GM19035 (cell line): ENCODE measurements around the gene HLA-DOA.

Experiments used
- ATAC-seq: cut with Tn5 transposase; IDR thresholded peaks from one replicate; pipeline ENCODE4 v1.9.1; 2021; ENCODE audit not compliant: unreplicated experiment

The HLA-DOA gene

DNA sequence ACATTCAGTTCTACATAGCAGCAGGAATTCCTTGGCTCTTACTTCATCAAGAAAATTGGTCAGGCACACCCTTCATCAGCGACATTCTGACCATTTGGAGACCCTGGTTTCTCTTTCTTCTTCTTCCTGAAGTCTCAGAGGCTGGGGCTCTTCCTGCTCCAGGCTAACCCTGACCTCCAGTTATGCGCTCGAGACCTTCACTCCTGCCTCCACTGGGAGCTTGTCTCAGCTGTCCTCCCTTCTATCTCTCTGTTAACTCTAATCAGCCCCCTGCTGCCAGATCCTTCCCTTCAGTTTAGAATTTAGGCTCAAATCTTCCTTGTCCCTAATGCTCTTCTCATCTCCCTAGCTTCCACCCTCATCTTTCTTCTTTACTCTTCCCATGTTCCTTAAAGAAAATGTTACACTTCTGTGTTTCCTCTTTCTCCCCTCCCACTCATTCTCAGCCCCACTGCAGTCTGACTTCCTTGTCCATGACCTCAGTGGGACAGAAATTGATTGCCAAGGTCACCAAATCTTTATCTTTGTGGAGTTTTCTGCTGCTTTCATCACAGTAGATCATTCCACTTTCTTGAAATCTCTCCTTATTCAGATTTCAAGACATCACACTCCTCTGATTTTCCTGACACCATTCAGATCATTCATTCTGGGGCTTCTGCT lies 8.4 kb upstream of the HLA-DOA start:
- ATAC-seq, result no peak

DNA sequence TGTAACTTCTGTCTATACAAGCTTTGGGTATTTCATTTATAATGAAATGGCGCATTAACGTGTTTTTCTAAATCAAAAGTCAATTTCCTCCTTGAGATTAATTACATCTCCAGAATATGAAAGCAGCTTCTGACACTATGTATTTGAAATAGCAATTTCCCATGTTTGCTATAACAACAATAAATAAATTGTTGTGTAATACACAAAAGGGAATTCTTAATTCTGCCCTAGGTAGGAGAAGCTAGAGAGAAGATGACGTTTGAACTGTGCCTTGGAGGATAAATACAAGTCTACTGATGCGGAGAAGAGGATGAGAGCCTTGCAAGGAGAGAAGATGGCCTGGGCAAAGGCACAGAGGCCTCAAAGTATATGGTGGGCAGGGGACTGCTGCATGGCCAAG lies 7.6 kb upstream of the HLA-DOA start:
- no peak for ATAC-seq

DNA sequence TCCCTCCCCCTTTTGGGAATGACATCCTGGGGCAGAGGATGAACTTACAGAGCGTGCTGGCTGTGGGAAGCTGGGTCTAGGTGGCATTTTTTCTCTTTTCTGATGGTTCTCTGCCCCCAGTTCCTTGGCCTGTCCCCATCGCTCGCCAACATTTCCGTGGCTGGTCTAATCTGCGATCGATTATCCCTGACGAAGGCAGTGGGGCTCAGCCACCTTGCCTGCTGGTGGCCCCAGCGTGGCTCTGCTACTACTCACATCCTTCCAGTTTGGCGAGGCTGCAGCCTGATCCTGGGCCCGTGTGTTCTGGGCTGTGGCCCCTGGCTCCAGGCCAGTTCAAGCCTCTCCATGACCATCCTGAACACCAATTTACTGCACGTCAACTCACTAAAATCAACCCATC lies 6.4 kb upstream of the HLA-DOA start:
- no peak for ATAC-seq

DNA sequence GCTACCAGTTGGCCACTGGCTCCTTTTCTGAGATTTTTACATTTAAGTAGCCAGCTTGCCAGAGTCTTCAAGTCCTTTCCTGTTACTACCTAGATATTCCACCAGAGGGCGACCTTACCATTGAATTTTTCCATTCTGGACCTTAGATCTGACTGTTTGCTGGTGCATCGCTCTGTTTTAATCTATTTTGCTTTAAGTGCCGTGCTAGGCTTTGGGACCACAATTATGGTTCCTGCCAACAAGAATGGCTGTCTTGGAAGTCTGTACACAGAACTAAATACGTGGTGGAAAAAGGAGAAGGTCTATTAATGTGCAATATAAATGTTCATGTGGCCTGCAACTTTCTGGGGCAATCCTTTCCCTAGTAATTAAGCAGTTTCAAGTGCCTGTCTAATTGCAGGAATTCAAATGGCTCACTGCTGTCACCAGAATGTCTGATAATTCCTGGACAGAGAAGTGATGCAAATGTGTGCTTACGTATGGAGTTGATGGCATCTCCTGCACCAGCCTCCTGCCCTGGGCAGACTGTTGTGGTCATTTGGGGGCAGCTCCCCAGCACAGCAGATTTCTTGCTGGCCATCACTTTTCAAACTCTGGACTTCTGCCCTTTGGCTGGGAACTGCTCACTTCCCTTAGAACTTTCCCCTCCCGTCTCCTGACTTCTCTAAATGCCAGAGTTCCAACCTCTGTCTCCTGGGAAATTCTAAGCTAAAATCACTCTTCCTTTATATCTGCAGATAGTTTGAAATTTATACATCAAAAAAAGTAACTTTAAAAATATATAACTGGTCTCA lies 5.6 kb upstream of the HLA-DOA start:
- ATAC-seq, result no peak

DNA sequence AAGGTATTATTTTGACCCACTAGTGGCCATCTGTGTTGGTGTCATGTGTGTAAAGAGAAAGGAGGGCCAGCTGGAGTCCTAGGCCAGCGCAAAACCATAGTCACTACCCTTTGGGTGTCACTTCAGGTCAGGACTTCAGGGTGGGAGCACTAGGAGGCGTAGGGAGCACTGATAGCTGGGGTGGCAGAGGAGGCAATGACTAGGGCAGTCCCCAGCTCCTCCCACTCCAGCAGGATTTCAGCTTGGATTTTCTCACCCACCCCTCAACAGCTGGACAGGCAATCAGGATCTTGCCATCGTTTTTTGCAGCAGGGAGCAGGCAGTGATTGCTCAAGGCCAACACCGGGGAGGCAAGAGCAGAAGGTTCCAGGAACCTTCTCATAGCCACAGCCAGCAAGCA lies 4.2 kb upstream of the HLA-DOA start:
- ATAC-seq, result no peak

DNA sequence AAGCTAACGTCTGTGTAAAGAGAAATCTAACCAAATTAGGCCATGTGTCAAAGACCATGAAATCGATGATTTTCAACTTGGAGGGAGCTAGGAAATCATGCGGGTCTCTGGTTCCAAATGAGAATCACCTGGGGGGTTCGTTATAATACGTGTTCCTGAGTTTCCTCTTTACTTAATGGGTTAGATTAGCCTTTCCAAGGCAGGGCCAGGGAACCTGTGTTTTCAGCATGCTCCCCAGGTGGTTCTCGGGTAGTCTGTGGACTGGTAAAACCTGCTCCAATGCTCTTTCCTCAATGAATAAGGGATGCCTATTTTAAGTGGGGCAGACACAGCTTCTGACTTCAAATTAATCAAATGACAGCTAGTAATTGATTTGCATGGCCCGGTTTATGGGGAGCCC lies 965 bp upstream of the HLA-DOA start:
- no peak for ATAC-seq

DNA sequence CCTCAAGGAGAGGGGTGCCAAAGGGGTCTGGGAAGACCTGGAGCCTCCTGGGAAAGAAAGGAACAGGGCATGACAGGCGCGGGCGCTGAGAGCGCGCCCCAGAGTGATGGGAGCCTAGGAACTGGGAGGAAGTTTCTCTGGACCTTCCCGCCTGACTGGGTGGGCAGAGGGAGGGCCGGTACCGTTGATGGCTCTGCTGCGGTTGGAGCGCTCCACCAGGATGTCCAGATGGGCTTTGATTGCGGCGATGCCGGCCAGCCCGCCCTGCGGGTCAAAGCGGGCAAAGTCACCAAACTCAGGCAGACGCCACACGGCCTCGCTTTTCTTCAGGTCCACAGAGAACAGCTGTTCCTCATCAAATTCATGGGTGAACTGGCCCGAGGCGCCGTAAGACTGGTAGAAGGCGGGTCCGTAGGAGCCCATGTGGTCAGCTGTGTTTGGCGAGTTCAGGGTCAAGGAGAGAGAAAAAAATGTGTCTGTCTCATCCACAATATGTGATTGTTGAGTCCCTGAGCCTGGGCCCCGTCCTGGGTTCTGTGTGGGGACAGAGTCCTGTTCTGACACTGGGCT lies 1.5 kb downstream of the HLA-DOA start:
- ATAC-seq, result no peak

DNA sequence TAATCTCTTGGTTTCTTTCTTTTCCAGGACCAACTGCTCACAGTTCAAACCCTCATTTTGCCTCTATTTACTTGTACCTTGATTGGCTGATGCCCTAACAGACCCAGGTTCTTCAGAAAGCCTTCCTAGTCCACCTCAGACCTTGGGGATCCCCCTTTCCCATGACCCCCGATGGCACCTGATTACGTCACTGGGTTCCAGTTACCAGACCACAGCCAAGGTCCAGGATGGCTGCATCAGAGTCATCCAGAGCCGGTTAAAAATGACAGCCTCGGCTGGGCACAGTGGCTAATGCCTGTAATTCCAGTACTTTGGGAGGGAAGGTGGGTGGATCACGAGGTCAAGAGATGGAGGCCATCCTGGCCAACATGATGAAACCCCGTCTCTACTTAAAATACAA lies 4.5 kb downstream of the HLA-DOA start:
- no peak for ATAC-seq

DNA sequence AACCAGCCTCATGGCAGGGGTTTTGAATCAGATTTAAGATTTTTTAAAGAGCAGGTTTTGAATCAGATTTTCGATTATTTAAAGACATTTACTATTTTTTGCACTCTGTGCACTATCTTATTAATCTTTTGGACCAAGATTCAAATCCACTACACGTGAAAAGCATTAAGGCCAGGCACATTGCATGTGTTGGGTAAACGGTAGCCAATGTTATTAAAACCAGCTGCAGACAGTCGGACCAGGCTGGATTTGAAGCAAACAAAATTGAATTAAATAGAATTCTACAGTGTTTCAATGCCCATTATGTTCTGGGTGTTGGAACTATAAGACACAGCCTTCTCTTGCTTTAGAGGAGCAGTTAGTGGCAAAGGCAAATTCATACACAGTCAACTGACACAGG lies 7.7 kb downstream of the HLA-DOA start:
- no peak for ATAC-seq

DNA sequence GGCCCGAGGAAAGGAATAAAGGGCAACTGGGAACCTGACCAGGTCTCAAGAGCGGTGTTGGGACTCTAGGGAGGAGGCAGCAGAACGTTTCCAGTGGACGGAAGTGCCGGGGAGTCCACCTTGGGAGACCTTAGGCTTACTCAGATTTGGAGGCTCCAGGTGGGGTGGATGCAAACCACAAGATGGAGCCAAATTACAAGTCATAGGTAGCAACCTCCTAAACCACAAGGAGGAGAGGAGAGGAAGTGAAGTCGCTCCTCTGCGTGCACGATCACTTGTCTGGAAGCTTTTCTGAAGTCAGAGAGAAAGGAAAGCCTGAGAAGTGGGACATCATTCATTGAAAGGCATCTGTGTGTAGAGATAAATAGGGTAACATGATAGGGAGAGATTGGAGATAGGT lies 9.3 kb downstream of the HLA-DOA start:
- ATAC-seq, result no peak

DNA sequence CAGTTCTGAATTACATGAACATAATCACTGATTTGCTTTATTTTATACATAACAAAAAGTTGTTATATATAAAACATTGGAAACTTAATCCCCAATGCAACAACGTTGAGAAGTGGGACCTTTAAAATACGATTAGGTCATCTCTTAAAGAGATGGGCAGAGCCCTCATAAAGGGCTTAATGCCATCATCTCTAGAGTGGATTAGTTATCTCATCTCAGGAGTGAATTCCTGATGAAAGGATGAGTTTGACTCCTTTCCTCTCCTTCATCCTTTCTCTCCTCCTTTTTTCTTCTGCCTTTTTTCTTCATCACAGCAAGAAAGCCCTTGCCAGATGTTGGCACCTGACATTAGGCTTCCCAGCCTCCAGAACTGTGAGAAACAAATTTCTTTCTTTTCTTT lies 13.9 kb downstream of the HLA-DOA start:
- ATAC-seq, result no peak

DNA sequence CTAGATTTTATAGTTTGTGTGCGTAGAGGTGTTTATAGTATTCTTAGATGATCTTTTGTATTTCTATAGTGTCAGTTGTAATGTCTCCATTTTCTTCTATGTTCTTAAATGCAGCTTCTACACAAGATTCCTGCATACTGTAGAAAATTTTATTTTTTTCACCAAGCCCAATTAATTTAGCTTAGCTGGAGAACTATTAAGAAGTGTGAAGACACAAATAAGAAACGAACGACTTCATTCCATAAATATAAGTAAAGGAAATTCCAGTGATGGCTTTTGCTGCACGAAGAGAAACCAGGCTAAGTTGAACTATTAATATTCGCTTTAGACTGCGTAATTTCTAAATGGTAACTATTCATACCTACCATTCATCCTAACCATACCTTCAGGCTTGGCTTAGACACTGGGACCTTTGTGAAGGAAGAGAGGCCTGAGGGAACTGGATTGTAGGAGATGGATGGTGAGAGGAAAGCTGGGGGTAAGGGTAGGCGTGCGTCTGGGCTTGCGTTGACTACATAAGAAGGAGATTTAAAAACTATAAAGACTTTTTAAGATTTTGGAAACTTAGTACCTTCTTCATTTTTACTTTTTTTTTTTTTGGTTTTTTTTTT lies 15.9 kb downstream of the HLA-DOA start:
- no peak for ATAC-seq

DNA sequence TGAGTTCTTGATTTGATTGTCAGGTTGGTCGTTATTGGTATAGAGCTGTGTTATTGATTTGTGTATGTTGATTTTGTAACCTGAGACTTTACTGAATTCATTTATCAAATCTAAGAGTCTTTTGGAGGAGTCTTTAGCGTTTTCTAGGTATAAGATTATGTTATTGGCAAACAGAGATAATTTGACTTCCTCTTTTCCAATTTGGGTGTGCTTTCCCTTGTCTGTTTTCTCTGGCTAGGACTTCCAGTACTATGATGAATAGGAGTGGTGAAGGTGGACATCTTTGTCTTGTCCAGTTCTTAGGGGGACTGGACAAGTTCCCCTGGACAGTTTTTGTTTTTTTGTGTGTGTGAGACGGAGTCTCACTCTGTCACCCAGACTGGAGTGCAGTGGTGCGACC lies 17.4 kb downstream of the HLA-DOA start:
- no peak for ATAC-seq

DNA sequence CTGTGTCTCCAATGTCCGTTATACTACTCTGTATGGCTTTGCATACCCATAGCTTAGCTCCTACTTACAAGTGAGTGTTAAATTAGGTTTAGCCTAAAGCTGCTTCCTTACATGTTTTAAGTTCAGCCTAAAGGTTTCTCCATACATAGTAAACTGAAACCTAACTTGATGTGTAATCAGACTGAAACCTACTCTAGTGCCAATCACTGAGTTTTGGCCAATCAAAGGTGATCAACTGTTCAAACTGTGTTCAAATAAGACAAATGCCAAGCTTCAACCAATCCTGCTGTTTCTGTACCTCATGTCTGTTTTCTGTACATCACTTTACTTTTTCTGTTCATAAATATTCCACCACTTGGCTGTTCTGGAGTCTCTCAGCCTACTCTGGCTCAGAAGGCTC lies 20.0 kb downstream of the HLA-DOA start:
- no peak for ATAC-seq

DNA sequence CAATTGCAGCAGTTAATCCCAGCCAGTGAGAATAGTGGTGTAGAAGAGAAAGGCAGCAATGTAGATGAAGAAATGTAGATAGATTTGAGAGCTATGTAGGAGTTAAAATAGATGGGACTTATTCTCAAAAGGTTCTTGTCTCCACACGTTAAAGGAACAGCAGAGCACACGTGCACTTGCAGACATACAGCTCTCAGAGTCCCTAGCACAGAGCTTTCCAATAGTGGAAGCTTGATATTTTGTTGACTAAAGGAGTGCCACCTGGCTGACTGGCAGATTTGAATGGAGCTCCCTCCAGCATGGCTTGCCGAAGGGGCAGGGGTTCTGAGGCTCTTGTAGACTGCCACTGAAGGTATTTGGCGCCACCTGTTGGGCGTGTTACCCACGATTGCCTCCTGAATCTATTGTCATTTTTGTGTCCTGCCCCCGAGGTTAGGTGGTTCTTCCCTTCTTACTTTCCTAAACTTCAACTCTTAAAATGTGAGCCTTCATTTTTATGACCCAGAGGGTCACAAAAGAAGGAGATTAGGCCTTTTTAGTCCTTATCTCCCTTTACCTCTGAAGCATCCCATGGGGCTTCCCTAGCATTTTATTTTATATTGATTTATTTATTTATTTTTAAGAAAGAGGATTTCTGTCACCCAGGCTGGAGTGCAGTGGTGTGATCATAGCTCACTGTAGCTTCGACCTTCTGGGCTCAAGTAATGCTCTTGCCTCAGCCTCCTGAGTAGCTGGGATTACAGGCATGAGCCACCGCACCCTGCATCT lies 24.6 kb downstream of the HLA-DOA start:
- peak; percentile 63 for ATAC-seq

DNA sequence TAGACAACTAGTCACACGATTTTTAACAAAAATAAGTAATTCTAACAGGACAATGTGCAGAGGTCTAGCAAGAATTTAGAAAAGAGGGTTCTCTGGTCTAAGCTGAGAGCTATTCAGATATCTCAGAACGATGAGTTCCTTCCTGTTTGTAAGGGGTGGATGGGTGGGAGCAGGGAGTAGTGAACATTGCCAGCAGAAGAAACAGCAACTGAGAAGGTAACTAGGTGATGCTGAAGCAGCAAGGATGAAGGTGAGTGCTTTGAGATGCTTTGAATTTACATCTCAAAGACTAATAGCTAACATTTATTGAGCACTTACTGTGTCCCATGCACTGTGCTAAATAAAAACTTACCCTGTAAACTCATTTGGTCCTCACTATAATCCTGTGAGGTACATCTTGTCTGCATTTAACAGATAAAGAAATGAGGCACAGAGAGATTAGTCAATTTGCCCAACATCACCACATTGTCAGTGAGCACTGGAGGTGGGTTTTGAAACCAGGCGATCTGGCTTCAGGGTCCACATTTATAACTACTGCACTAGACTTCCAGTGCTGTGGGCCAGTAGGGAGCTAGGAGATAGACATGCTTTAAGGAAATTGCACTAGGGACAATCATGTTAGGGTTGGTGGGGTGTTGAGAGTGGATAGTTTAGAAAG lies 25.3 kb downstream of the HLA-DOA start:
- no peak for ATAC-seq

DNA sequence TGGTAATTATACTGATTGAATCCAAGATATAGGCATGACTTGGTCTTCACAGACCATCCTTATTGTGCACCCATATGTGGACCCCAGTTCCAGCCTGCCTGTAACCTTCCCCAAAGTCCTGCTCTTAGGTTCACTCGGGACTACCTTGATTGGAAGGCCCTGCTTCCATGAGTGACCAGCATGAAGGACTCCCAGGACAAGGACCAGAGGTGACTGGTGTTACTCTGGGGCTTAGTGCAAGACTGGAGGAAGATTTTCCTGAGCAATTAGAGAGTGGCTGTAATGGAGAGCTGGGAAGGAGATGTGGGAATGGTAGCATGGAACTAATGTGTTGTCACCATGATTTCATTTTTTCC lies 25.9 kb downstream of the HLA-DOA start:
- ATAC-seq, result no peak

DNA sequence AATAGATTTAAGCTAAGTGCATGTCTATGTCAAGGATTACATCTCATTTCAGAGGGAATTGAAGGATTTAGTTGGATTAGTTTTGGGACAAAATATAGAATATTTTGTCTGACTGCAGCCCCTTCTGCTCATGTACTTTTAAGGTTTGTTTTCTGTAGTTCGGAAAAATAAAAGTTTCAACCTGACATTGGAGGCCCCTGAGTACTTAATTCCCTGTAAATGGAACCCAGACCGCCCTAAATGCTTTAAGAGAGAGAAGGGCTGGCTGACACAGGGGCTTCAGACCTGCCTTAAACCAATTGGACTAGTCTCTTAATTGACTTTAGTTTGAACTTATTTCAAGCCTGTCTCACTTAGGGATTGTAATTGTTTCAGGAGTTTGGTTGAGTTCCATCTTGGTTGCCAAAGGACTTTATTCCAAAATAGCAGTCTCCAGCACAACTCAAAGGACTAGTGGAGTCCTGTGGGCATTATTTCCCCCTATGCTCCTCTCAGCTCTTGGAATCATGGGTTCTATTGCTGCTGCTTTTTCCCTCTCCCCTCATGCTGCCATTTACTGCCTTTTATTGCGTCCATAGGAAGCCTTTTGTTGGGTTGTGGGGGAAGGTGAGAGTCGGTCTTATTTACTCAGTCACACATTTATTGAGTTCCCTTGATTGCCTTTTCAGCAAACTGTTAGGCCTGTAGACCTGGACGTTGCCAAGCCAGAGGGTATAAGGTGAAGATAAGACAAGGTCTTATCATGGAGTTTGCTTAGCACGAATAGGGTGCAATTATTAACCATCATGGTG lies 26.5 kb downstream of the HLA-DOA start:
- ATAC-seq, result no peak

DNA sequence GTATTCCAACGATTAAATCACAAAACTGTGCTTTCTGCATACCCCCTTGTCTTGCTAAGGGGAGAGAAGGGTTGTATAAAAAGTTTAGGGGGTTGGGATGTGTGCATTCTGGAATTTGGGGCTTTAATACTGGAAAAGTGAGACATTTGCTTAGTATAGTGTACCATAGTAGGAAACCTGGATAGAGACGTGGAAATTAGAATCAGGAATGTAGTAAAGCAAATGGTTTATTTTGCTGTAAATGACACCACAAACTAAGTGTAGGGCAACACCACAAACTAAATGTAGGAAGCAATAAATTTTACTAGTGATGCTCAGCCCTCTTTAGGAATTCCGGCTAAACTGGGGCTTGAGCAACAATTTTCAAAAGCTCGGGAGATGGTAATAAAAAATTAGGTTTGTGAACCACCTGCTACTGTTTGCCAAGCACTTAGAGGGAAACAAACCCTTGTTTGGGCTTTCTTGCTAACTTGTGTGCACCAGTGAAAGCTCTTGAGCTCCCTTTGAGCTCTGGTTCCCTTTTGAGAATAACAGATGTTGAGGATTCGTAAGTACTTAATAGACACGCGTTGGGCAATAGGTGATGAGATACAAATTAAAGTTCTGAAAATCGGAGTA lies 27.2 kb downstream of the HLA-DOA start:
- no peak for ATAC-seq
